Colonic mucosa (tissue), 4 donors: ENCODE results near the gene IGSF11. TPM values are rescaled to one million over a fixed set of nuclear protein-coding genes. Genes with fewer than 3 reads are reported as not detected.
"Not testable (repeated sequence)": the region's sequence is repeated elsewhere in the genome, so short reads cannot be mapped to it uniquely, and the experiment has no call there.

Source experiments
- DNase-seq: peaks from one replicate; pipeline ENCODE4 v3.0.0-alpha.2; 2020
- H3K27ac ChIP-seq: fragments of 200-600 bp; one replicate; pipeline ENCODE4 v1.8.0; 2021
- H3K27me3 ChIP-seq: fragments of 200-600 bp; one replicate; pipeline ENCODE4 v1.8.0; 2021
- H3K36me3 ChIP-seq: fragments of 200-600 bp; one replicate; pipeline ENCODE4 v1.8.0; 2021
- H3K4me1 ChIP-seq: fragments of 200-600 bp; one replicate; pipeline ENCODE4 v1.8.0; 2021; ENCODE audit warnings: mild to moderate bottlenecking
- H3K4me3 ChIP-seq: fragments of 200-600 bp; one replicate; pipeline ENCODE4 v1.8.0; 2021
- H3K9ac ChIP-seq, 2 donors: one replicate each; pipeline ENCODE4 v1.7.0; 2013; ENCODE audit warnings: control low read depth in 2 of 2, low read depth in 2 of 2, low read length in 2 of 2
- H3K9me3 ChIP-seq: fragments of 200-600 bp; one replicate; pipeline ENCODE4 v1.8.0; 2021
- intact Hi-C: fragments of 100-400 bp; cut with DNase I; formaldehyde crosslinking; loops from one replicate; pipeline ENCODE4 v1.14.1; 2022
- total RNA-seq, 2 donors: library from RNA; stranded (reverse); fragmentation: NEBNext Ultra II Directional in 1 of 2; extraction: Animal tissue kit (Norgen Biotek cat#: 25700) in 1 of 2; gene quantifications; one replicate each; pipeline ENCODE4 v1.2.1, GENCODE V29; 2021
- TF ChIP-seq, protein P1 (sequence below): fragments of 200-600 bp; IDR thresholded peaks from one replicate; pipeline ENCODE4 v1.8.0; 2022; ENCODE audit warnings: antibody characterized with exemption, mild to moderate bottlenecking
- donor health status: healthy.
- donor health status: DM: no; HTN: no; CAD: no.
- donor health status: DM: no; HTN: no; CAD: no.

IGSF11 gene
- total RNA-seq, 2 donors from 2014 or later = 0.22 to 0.50 TPM

DNA sequence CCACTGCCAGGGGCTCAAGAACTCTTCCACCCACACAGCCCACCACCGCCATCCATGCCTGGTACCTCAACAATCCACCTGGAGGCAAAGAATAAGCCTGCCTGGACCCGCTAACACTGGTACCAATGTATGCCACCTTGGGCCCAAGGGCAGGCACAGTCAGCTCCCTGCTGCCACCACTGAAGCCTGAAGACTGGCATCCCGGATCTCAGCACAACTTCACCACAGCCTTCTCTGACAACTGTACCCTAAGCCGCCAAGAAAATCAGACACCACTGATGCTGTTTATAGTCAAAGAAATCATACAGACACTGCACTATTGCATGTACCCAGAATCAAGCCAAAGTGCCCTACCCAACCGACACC, 56.3 kb downstream of the IGSF11 start:
- no peaks in the 10 kb centered on the region for H3K36me3 ChIP-seq
- no peak for DNase-seq
- H3K9me3 ChIP-seq = no peaks in the 10 kb centered on the region
- H3K27me3 ChIP-seq = no peaks in the 10 kb centered on the region
- H3K4me1 ChIP-seq = no peaks in the 10 kb centered on the region
- TF ChIP-seq, protein P1, sequence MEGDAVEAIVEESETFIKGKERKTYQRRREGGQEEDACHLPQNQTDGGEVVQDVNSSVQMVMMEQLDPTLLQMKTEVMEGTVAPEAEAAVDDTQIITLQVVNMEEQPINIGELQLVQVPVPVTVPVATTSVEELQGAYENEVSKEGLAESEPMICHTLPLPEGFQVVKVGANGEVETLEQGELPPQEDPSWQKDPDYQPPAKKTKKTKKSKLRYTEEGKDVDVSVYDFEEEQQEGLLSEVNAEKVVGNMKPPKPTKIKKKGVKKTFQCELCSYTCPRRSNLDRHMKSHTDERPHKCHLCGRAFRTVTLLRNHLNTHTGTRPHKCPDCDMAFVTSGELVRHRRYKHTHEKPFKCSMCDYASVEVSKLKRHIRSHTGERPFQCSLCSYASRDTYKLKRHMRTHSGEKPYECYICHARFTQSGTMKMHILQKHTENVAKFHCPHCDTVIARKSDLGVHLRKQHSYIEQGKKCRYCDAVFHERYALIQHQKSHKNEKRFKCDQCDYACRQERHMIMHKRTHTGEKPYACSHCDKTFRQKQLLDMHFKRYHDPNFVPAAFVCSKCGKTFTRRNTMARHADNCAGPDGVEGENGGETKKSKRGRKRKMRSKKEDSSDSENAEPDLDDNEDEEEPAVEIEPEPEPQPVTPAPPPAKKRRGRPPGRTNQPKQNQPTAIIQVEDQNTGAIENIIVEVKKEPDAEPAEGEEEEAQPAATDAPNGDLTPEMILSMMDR = no peak
- intact Hi-C loops = no loop called here
- no peak overlapping the region for H3K27ac ChIP-seq
- no peak overlapping the region for H3K9ac ChIP-seq
- no peak overlapping the region for H3K4me3 ChIP-seq

DNA sequence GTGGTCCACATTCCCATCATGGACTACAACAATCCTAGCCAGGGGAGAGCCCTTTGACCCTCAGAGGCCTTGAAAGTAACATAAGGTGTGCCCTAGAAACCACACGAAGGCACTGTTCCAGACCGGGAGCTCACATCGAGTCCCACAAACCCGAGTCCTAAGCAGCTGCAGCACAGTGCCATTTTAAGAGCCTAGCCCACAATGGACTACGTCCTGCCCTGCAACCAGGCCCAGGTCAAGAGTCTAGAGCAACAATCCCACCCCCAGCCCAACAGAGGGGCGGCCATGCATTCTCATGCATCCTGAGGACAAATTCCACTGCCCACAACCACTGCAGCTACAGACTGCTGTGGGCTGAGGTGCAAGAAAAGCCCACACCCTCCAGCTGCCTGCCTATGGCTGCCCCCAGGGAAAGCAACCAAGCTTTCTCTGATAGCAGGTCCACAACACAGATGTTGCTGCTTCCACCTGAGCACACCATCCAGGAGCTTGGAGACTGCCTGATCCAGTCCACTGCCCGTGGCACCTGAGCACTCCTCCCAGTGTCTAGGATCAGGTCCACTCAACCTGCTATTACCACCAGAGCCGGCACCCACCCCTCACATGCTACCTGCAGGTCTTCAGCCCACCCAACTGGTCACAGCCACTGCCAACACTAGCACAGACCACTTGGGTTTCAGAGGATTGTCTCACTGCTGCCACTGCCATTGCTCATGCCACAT, 56.8 kb downstream of the IGSF11 start:
- H3K4me1 ChIP-seq = no peaks in the 10 kb centered on the region
- no peaks in the 10 kb centered on the region for H3K36me3 ChIP-seq
- H3K9ac ChIP-seq = no peak overlapping the region
- H3K27ac ChIP-seq = no peak overlapping the region
- intact Hi-C loops = no loop called here
- TF ChIP-seq, protein P1 = no peak
- H3K4me3 ChIP-seq = no peak overlapping the region
- no peak for DNase-seq
- H3K27me3 ChIP-seq = no peaks in the 10 kb centered on the region
- H3K9me3 ChIP-seq = no peaks in the 10 kb centered on the region

DNA sequence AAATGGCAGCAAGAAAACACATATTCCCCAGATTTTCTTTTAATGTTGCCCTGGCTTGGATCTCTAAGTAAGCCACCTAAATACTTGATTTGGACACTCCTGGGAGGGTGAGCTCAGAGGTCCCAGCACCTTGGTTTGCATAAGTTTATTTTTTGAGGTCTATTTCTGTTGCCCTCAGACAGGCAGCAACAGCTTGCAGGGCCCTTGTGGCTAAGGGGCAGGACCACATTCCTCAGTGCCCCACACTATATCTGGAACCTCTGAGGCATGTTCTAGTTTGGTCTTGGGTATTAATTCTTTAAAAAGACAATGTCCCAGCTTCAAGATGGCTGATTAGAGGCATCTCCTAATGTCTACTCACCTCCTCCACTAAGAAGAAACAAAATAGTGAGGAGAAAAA, 57.5 kb downstream of the IGSF11 start:
- Histone ChIP-seq H3K9me3 (no peaks in the 10 kb centered on the region), H3K9ac (no peak overlapping the region), H3K4me1 (no peaks in the 10 kb centered on the region), H3K4me3 (no peak overlapping the region), H3K36me3 (no peaks in the 10 kb centered on the region), H3K27me3 (no peaks in the 10 kb centered on the region), H3K27ac (no peak overlapping the region)
- TF ChIP-seq, protein P1 = no peak
- intact Hi-C loops = no loop called here
- no peak for DNase-seq

DNA sequence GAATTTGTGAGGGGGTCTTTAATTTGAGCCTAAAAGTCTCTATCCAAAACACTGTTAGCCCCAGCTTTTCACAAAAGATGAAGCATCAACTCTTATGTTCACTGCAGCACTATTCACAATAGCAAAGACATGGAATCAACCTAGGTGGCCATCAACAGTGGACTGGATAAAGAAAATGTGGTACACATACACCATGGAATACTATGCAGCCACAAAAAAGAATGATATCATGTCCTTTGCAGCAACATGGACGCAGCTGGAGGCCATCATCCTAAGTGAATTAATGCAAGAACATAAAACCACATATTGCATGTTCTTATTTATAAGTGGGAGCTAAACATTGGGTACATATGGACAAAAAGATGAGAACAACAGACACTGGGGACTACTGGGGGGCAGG, 59.2 kb downstream of the IGSF11 start:
- intact Hi-C loops, H3K36me3 ChIP-seq, H3K4me1 ChIP-seq, H3K27ac ChIP-seq, H3K4me3 ChIP-seq, H3K27me3 ChIP-seq, H3K9ac ChIP-seq, H3K9me3 ChIP-seq, DNase-seq: not testable (repeated sequence)

DNA sequence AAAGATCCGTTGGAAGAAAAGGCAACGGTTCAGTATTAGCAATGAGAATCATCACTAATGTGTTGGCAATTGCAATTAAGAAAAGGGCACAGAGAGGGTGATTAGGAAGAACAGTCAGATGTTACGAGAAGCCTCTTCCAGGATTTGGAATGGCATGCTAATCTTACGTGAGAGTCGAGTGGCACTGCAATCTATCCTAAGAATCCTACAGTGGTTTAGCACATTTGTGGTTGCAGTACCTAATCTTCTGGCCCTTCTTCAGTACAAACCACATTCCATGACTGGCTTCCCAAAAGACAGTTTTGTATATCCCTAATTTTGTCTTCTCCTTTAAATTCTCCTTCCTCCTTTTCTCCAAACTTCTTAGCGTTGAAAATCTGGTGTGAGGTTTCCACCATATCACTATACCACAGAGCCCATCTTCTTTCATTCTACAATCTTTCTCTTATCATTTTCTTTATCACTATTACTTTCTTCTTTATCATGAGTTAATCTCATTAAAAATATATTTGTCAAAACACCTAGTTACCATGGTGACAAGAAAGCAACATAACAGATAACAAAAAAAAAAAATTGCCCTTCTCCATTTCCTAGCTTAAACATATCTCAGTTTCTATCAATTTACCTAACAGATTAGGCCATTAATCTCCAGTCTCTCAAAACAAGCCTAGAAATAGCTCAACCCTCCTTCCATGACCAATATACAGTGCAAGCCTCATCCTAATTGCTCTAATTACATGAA, 60.1 kb downstream of the IGSF11 start:
- Histone ChIP-seq H3K9ac (no peak overlapping the region), H3K9me3 (no peaks in the 10 kb centered on the region), H3K36me3 (no peaks in the 10 kb centered on the region), H3K4me3 (no peak overlapping the region), H3K4me1 (no peaks in the 10 kb centered on the region), H3K27ac (no peak overlapping the region), H3K27me3 (no peaks in the 10 kb centered on the region)
- intact Hi-C loops = no loop called here
- DNase-seq = no peak
- TF ChIP-seq, protein P1 = no peak

DNA sequence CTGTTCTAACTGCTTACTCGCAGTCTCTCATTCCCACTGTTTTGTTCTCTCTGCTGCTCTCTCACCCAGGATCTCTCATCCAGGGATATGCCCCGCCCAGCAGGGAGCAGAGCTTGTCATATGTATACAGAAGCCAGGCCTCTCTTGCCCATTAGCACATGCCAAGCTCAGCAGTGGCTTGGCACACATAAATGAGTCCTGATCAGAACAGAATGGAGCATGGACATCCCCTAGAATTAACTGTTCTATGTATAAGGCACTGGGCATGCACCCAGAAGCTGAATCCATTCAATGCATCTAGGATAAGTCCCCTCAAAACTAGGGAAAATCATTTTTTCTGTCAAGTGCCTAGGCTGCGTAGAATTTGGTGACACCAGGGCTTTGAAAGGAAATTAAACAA, 61.6 kb downstream of the IGSF11 start:
- Histone ChIP-seq H3K4me3 (no peak overlapping the region), H3K9ac (no peak overlapping the region), H3K27ac (no peak overlapping the region), H3K36me3 (no peaks in the 10 kb centered on the region), H3K4me1 (no peaks in the 10 kb centered on the region), H3K9me3 (no peaks in the 10 kb centered on the region), H3K27me3 (no peaks in the 10 kb centered on the region)
- intact Hi-C loops = no loop called here
- no peak for DNase-seq
- TF ChIP-seq, protein P1 = no peak
